Muscle of leg (tissue), 11 donors: Measurements from ENCODE around the gene SMAD3. TPM values are rescaled to one million over a fixed set of nuclear protein-coding genes. Genes with fewer than 3 reads are reported as not detected.

Experiments used
- DNase-seq: peaks from one replicate; pipeline ENCODE4 v3.0.0; 2013
- H3K27ac ChIP-seq: one replicate; pipeline ENCODE4 v1.5.1; 2013; ENCODE audit warnings: mild to moderate bottlenecking, low read length, control low read depth
- H3K27me3 ChIP-seq: one replicate; pipeline ENCODE4 v1.6.1; 2013; ENCODE audit warnings: low read length; ENCODE audit not compliant: control insufficient read depth, insufficient read depth
- H3K36me3 ChIP-seq: one replicate; pipeline ENCODE4 v1.6.1; 2013; ENCODE audit warnings: low read length; ENCODE audit not compliant: control insufficient read depth, insufficient read depth
- H3K4me1 ChIP-seq: one replicate; pipeline ENCODE4 v1.6.1; 2013; ENCODE audit warnings: low read length; ENCODE audit not compliant: control insufficient read depth, insufficient read depth
- H3K4me3 ChIP-seq: one replicate; pipeline ENCODE4 v1.5.1; 2013; ENCODE audit warnings: low read length, control low read depth
- H3K9me3 ChIP-seq: replicated peaks from 2 replicates; pipeline ENCODE4 v1.6.1; 2013; ENCODE audit warnings: low read depth, low read length; ENCODE audit not compliant: control insufficient read depth
- WGBS: methylation state at CpG from one replicate; pipeline ENCODE4 v1.1.5; 2013; ENCODE audit warnings: missing lambda C conversion rate; ENCODE audit not compliant: insufficient coverage; 5-methylcytosine and 5-hydroxymethylcytosine counted together
- polyA plus RNA-seq, 8 donors: library from polyadenylated mRNA; unstranded; fragments of 120-200 nt; gene quantifications; one replicate each; pipeline versions ENCODE4 v1.2.1 to v1.2.3, GENCODE V29; 2013; ENCODE audit warnings: inconsistent platforms in 1 of 8, low replicate concordance in 1 of 8; ENCODE audit not compliant: insufficient read length in 8 of 8, insufficient read depth in 1 of 8
- total RNA-seq: library from RNA; stranded (reverse); fragments of 120-200 nt; gene quantifications from one replicate; pipeline ENCODE4 v1.2.4, GENCODE V29; 2013

The SMAD3 gene
- total and polyA plus RNA-seq, 9 donors = 18.3 to 34.0 (median 25.8) TPM

- Histone ChIP-seq H3K36me3 (peaks cover 9% of the 10 kb centered on the region), H3K27ac (no peak overlapping the region), H3K9me3 (no peaks in the 10 kb centered on the region), H3K27me3 (no peaks in the 10 kb centered on the region), H3K4me3 (no peak overlapping the region), H3K4me1 (peaks cover 30% of the 10 kb centered on the region)
- DNase-seq = no peak
- WGBS = 100% methylated on average over 1 of the region's 4 CpGs
Measured at GRCh38 chr15:67097424-67097823, 32.0 kb downstream of the SMAD3 start.

- WGBS = 16% methylated on average over 5 of the region's 14 CpGs
- DNase-seq = peak; percentile 91
- peaks cover 28% of the 10 kb centered on the region for H3K4me1 ChIP-seq
Measured at GRCh38 chr15:67097930-67098740, 32.7 kb downstream of the SMAD3 start.

GRCh38 chr15:67098768-67099282, 33.4 kb downstream of the SMAD3 start:
- Histone ChIP-seq H3K4me3 (no peak overlapping the region), H3K27me3 (no peaks in the 10 kb centered on the region), H3K36me3 (peaks cover 4% of the 10 kb centered on the region), H3K9me3 (no peaks in the 10 kb centered on the region), H3K27ac (peak overlapping the region; percentile 48), H3K4me1 (peaks cover 33% of the 10 kb centered on the region)
- DNase-seq = no peak
- 67% methylated on average over 8 of the region's 8 CpGs for WGBS

More at GRCh38 chr15:67097930-67098740, 32.7 kb downstream of the SMAD3 start:
- Histone ChIP-seq H3K27ac (peak overlapping the region; percentile 48), H3K4me3 (no peak overlapping the region), H3K27me3 (no peaks in the 10 kb centered on the region), H3K36me3 (peaks cover 7% of the 10 kb centered on the region), H3K9me3 (no peaks in the 10 kb centered on the region)

GRCh38 chr15:67100124-67100791, 34.9 kb downstream of the SMAD3 start:
- Histone ChIP-seq H3K27me3 (no peaks in the 10 kb centered on the region), H3K4me3 (no peak overlapping the region), H3K36me3 (peaks cover 4% of the 10 kb centered on the region), H3K9me3 (no peaks in the 10 kb centered on the region), H3K4me1 (peaks cover 45% of the 10 kb centered on the region), H3K27ac (no peak overlapping the region)
- DNase-seq = no peak
- WGBS = 80% methylated on average over 1 of the region's 5 CpGs

GRCh38 chr15:67100801-67101581, 35.6 kb downstream of the SMAD3 start:
- Histone ChIP-seq H3K36me3 (peaks cover 4% of the 10 kb centered on the region), H3K27me3 (no peaks in the 10 kb centered on the region), H3K4me1 (peaks cover 51% of the 10 kb centered on the region), H3K27ac (no peak overlapping the region), H3K4me3 (no peak overlapping the region), H3K9me3 (no peaks in the 10 kb centered on the region)
- WGBS = 58% methylated on average over 3 of the region's 7 CpGs
- DNase-seq = no peak

GRCh38 chr15:67101911-67102598, 36.7 kb downstream of the SMAD3 start:
- H3K27ac ChIP-seq = no peak overlapping the region
- 50% methylated on average over 4 of the region's 8 CpGs for WGBS
- peaks cover 58% of the 10 kb centered on the region for H3K4me1 ChIP-seq
- no peaks in the 10 kb centered on the region for H3K9me3 ChIP-seq
- H3K4me3 ChIP-seq = no peak overlapping the region
- no peaks in the 10 kb centered on the region for H3K27me3 ChIP-seq
- DNase-seq = no peak
- H3K36me3 ChIP-seq = peaks cover 4% of the 10 kb centered on the region

- peaks cover 61% of the 10 kb centered on the region for H3K4me1 ChIP-seq
- peaks cover 2% of the 10 kb centered on the region for H3K36me3 ChIP-seq
- no peaks in the 10 kb centered on the region for H3K9me3 ChIP-seq
- WGBS = 100% methylated on average over 3 of the region's 4 CpGs
- no peaks in the 10 kb centered on the region for H3K27me3 ChIP-seq
- no peak overlapping the region for H3K27ac ChIP-seq
- H3K4me3 ChIP-seq = no peak overlapping the region
- DNase-seq = no peak
Measured at GRCh38 chr15:67102599-67102929, 37.2 kb downstream of the SMAD3 start.

- H3K27me3 ChIP-seq = no peaks in the 10 kb centered on the region
- DNase-seq = no peak
- H3K4me1 ChIP-seq = peaks cover 59% of the 10 kb centered on the region
- H3K9me3 ChIP-seq = no peaks in the 10 kb centered on the region
- no peak overlapping the region for H3K27ac ChIP-seq
- 82% methylated on average over 3 of the region's 4 CpGs for WGBS
- H3K36me3 ChIP-seq = peaks cover 2% of the 10 kb centered on the region
- no peak overlapping the region for H3K4me3 ChIP-seq
Measured at GRCh38 chr15:67103021-67103420, 37.6 kb downstream of the SMAD3 start.

- WGBS = 67% methylated on average over 2 of the region's 6 CpGs
- peaks cover 2% of the 10 kb centered on the region for H3K36me3 ChIP-seq
- H3K27ac ChIP-seq = no peak overlapping the region
- peaks cover 59% of the 10 kb centered on the region for H3K4me1 ChIP-seq
- no peaks in the 10 kb centered on the region for H3K9me3 ChIP-seq
- no peak overlapping the region for H3K4me3 ChIP-seq
- H3K27me3 ChIP-seq = no peaks in the 10 kb centered on the region
- DNase-seq = no peak
Measured at GRCh38 chr15:67103432-67103831, 38.0 kb downstream of the SMAD3 start.
